ENCODE results near the gene METTL13.

Gene METTL13, protein sequence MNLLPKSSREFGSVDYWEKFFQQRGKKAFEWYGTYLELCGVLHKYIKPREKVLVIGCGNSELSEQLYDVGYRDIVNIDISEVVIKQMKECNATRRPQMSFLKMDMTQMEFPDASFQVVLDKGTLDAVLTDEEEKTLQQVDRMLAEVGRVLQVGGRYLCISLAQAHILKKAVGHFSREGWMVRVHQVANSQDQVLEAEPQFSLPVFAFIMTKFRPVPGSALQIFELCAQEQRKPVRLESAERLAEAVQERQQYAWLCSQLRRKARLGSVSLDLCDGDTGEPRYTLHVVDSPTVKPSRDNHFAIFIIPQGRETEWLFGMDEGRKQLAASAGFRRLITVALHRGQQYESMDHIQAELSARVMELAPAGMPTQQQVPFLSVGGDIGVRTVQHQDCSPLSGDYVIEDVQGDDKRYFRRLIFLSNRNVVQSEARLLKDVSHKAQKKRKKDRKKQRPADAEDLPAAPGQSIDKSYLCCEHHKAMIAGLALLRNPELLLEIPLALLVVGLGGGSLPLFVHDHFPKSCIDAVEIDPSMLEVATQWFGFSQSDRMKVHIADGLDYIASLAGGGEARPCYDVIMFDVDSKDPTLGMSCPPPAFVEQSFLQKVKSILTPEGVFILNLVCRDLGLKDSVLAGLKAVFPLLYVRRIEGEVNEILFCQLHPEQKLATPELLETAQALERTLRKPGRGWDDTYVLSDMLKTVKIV

DNA sequence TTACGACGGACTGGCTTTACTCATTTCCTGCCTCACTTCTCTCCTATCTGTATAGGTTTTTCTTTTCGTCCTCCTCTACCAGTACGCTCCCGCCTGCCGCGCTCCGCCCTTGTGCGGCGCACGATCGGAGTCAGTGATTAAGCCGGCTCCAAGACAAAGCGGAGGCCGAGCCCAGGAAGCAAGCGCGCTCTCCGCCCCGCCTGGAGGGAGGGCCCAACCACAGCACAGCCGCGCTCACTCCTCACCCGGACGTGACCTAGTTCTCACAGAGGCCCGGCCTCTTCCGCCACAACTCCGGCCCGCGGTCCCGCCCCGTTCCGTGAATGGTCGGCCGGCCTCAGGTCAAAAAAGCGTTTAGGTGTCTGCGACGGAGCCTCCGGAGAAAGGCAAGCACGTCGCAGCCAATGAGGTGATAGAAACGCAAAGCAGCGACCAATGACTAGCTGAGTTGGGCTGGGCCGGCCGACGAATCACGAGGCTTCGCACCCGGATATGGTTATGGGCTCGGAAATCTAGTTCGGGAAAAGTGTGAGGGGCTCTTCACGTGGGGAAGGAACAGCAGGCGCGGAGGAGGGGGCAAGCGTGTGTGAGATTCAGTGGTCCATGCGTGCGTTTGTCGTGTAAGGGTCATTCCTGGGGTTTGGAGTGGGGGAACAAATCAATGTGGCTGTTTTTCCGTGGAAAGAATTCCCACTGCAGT, at the start of gene METTL13:
Gene METTL13 (plus strand): TSS at position 485 of the 700 bp plus-strand sequence. CDS start 308 bp downstream, outside the sequence.
- peak; percentile 99 for DNase-seq (ENCODE audit: low spot score)

DNA sequence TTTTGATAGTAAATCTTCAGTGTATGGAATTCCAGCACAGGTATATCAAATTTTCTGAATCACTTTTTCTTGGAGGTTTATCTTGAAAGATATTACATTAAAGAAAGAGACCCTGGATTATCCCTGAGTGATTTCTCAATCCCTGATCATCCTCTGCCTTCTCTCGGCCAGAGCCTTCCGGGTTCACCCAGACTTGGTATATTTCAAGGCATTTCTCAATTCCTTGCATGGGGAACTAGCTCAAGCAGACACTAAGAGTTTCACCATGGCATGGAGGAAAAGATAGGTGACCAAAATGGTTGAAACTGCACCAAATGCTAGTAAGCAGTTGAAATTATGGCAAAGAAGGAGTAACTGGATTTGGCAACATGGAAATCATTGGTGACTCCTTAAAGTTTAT, 45.3 kb upstream of the METTL13 start:
- no peak for DNase-seq (ENCODE audit: low spot score)

DNA sequence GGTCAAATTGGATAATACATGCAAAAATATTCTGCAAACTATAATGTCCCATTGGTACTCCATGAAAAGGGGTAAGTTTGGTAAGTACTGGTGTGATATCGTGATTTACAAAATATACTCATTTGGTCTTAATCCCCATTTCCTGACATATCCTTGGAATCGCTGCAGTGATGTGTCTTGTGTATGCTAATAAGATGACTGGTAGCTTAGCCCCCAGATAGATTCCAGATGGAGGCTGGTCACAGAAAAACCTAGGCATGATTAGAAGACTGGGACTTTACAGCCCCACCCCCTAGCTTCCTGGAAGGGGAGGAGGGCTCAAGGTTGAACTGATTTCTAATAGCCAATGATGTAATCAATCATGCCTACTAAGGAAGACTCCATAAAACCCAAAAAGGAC, 42.5 kb upstream of the METTL13 start:
- no peak for DNase-seq (ENCODE audit: low spot score)

DNA sequence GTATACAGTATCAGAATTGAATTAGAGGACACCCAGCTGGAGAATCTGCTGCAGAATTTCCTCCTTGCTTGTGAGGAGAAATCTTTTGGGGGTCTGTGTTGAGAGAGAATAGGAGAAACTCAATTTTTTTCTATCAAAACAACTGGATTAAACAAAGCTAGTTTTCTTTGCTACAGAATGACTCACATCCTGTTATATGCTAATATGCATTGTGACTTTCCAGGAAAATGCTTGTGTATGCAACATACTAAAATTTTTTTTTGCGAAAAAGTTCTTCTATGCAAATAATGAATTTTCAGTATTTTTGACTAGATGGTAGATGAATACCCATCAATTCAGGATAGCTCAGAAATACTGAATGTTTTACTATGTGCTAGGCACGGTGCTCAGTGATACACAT, 41.8 kb upstream of the METTL13 start:
- DNase-seq (ENCODE audit: low spot score): no peak

DNA sequence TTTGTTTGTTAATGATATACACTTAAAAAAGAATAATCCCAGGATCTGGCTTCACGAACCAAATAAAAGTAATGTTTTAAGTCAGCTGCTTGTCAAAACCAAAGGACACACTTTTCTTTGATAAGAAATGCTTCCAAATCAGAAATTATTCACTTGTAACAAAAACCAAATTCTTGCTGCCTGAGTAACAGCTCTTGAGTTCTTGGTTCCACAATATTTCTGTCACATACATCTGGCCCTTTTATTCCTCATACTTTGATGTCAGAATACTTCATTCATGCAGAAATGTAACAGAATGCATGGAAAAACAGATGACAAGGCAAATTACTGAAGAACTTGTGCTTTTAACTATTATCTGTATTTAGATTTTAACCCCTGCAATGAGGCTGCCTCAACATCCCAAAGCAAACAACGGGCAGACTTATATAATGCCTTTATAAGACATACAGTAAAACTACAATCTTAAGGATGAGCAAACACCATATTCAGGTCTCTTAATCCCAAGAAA, 41.0 kb upstream of the METTL13 start:
- DNase-seq (ENCODE audit: low spot score): no peak

DNA sequence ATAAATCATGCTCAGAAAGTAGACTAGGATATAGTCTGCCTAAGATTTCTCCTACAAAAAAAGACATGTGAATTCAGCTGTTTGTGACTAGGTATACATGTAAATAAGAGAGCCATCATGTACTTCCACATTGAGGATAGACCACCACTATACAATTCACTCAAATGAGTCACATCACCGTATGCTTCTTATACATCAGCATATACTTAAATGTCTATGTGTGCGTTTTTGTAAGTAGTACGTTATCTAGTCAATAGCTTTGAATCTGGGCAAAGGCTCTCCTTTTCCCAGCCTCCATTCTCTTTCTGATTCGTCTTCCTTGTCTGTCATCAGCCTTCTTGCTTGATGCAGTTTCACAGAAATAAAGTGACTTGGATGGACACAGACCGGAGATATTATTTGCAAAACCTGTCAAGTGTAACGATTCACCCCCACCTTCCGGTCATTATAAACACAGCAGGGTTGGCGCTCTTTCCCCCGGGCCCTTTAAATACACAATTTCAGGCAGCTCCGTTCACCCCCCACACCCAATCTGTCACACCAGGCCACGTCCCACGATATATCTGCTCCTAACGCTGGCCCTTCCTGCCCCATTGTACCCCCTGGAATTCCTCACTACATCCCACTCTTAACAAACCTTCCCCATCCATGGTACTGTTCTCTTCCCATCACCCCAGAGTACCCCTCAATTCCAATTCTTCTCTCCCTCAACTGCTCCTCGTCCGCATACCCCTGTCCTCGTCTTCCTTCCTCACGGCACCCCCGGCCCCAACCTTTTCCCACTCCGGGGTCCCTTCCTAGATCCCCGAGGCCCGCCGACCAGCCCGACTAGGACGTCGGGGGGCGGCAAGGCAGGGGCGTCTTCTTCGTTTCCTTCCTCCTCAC, 40.2 kb upstream of the METTL13 start:
- DNase-seq (ENCODE audit: low spot score): peak; percentile 54

DNA sequence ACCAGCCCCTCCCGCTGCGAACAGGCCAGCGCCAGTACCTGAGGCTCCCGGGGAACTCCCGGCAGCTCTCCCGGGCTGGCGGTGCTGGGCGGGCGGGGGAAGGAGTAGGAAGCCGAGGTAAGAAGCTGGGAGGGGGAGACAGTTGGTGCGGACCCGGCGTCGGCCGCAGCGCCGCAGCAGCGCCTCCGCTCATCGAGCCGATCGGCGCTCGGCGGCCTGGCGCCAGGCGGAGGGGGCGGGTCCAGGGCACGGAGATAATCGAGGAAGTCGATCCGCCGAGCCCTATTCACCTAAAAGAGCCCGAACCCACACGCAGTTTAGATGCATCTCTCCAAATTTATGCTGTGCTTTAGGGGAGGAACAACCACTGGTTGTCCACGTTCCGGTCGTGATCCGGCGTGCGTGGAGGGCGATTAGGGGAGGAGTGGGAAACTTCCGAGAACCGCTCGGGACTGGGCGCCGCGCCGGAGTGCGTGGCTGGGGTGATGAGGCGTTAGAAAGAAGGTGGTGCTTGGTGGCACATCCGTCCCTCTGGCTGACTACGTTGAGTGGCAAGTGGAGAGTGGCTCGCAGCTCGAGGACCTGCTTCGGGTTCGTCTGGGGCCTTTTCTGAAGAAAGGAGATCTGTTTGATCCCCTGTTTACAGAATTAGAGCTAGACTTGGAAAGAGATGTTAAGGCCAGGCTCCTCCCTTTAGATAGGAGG, 39.4 kb upstream of the METTL13 start, which contains the start of gene VAMP4:
Gene VAMP4 (minus strand): TSS at position 194 of the 705 bp plus-strand sequence. CDS start 3,651 bp downstream, outside the sequence.
- peak; percentile 86 for DNase-seq (ENCODE audit: low spot score)

DNA sequence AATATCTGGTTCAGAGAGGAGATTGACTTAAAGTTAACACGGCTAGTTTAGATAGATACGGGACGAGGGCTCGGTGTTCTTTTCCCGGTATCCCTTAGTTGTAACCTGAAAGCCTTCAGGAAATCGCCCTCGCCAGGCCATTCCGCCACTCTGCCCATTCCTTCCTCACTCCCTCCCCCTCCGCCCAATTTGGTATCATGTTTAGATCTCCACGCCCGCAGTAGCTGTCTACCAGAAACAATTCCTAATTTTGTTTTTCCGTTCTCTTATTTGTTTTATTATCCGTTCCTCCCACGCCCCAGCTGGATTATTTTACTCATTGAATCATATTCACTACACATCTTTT, 38.9 kb upstream of the METTL13 start:
- DNase-seq (ENCODE audit: low spot score): no peak

DNA sequence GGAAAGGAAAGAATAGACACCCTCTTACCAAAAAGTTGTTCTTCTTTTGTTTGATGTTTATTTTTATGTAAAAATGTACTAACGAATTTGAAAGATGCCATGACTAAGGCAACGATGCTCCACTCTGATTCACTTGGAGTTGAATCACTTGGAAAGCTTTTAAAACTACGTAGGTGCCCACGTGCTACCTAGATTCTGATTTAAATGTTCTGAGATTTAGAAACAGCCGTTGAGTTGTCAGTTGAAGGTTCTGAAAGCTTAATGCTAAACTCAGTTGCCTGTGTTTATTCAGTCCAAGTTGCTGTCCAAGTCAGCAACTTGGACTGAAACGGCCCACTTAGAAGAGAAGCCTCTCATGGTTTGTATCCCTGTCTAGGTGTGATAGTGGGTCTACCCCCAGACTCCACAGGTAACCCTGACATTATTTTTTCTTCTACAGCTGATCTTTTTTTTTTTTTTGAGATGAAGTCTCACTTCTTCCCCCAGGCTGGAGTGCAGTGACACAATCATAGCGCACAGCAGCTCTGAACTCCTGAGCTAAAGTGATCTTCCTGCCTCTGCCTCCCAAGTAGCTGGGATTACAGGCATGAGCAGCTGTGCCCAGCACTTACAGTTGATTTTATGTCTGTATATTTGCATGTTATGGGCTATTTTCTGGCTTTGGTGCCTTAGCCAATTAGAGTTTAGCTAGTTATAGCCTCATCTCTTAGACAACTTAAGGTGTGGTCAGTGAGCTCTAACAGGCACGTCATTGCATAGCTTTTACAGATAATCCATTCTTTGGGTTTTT, 38.2 kb upstream of the METTL13 start:
- peak; percentile 20 for DNase-seq (ENCODE audit: low spot score)

DNA sequence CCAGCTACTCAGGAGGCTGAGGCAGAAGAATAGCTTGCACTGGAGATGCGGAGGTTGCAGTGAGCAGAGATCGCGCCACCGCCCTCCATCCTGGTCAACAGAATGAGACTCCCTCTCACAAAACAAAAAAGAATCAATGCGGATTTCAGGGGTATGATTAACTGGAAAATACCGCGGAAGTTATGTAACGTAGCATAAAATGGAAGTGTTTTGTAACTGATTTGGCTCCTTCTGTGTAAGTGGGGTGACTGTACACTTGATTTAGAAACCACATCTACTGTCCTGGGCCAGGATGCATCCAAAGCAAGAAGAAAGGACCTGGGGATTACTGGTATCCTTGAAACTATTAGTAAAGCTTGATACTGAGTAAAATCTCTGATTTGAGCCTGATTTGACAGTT, 36.5 kb upstream of the METTL13 start:
- no peak for DNase-seq (ENCODE audit: low spot score)

DNA sequence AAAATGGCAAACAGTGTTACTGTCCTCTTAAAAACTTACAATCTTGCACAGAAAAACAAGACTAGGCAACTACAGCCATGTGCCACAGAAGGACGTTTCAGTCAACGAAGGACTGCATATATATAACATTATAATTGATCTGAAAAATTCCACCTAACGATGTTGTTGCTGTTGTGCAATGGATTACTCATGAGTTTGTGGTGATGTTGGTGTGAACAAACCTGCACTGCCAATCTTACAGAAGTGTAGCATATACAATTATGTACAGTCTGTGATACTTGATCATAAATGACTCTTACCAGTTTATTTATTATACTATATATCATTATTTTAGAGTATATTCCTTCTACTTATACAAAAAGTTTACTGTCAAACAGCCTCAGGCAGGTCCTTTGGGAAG, 32.8 kb upstream of the METTL13 start:
- no peak for DNase-seq (ENCODE audit: low spot score)

DNA sequence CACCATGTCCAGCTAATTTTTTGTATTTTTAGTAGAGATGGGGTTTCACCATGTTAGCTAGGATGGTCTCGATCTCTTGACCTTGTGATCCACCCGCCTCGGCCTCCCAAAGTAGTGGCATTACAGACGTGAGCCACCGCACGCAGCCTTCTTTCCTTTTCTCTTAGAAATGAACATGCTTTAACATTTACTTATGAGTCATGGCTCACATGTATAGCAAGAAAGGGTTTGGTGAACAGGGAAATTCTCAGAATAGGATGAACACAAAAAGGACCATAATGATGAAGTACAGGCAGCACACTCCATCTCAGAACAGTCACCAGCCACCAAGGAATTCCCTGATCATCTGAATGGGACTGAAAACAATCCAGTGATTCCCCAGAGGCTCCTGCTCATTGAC, 30.2 kb upstream of the METTL13 start:
- no peak for DNase-seq (ENCODE audit: low spot score)

DNA sequence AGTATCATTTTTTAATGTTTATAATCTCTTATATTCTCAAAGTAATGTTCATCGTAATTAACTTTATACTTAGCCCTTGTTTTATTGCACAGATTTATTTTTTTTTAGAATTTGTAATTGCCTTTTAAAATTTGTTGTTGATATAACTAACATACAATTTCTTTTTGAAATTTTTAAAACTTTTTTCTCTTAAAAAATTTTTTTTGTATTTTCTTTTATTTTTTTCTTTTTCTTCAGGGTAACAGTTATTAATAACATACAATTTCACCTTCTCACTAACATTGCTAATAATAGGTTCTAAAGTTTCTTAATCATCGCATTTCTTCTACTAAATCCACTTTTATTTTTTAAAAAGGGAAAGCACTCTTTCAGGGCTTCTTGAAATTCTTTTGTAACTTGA, 28.3 kb upstream of the METTL13 start:
- DNase-seq (ENCODE audit: low spot score): no peak

DNA sequence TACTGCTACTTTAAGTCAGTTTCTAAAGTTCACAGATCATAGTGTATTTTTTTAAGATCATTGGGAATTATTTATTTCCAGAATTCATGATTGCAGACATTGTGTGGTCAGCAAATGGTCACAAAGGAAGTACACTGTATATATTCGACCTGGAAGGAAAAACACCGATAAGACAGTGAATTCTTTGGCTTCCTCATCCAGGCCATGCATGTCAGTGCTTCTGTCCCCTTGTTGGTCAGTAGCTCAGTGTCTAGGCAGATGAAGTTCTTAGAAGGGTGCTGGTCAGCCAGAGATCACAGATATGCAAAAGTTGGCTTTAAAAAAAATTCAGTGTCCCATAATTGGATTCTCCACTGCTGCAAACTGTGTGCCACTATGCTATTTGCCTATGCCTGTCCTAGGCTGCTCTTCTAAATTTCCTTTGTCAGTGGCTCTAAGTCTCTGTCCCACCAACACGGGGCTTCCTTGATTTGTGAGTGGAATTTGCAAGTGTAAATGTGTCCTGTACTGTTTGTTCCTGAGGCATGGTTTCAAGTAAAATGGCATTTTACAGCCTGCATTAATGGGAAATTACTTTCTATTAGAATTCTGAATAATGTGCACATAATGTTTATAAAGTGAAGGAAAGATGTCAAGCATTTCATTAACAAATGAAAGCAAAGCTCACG, 27.6 kb upstream of the METTL13 start:
- no peak for DNase-seq (ENCODE audit: low spot score)

DNA sequence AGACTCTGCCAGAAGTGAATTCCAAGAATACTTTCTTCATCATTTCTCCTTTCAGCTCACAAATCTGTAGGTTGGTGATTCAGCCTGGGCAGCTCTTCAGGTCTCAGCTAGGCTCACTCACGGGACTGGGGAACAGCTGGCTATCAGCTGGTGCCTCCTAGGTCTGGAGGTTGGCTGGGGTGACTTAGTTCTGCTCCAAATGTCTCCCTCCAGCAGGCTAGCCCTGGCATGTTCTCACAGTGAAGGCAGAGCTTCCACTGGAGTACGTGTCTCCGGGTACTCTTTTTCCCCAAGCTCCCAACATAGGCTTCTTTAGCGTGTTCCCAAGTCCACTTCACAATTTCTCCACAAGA, 27.1 kb upstream of the METTL13 start:
- DNase-seq (ENCODE audit: low spot score): no peak

DNA sequence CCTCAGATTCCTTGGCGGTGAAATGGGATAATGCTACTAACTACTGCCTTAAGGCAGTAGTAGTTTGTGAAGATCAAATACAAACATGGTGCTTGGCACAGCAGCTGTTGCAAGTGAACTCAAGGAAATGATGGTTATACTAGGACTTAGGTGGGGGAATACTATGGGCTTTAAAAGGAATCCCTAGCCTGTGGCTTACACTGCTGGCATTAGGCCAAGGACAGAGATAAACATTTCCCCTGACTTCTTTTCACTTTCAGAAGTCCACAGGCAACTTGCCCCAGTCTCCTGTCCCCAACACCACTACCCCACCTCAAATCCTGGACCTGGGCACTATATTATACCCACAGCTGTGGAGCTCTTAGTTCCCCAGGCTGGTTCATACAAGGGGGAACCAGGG, 26.5 kb upstream of the METTL13 start:
- DNase-seq (ENCODE audit: low spot score): peak; percentile 62

DNA sequence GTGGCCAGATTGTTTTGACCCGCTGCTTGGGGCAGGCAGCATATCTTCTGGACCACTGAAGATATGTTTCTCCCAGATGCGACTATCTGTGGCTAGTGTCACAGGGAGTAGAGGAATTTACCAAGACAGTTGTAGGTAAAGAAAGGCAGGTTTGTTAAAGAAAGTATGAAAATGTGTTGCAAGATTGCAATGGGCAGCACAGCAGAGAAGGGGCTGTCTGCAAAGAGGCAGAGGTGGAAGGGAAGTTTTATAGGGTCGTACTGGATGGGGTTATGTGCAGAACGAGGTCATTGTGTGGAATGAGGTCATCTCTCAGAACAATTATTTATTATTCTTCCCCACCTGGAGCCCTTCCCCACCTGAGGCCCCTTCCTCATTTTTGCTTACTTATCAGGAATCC, 24.6 kb upstream of the METTL13 start:
- no peak for DNase-seq (ENCODE audit: low spot score)

DNA sequence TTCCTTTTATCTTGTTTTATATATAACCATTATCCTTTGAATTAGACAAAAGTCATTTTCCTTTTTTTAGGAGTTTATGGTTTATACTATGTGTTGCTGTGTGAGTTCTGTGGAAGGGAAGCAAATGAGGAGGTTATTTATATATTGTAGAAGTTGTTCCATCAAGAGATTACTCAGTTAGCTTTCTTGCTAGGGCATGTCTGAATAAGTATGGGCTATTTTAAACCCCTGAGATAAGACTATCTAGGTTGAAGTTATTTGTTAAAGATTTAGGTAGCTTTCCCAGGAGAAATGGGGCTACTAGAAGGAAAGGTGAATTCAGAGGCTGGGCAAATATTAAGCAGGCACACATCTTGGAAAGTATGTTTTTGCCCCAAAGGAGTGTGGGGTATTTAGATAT, 23.4 kb upstream of the METTL13 start:
- no peak for DNase-seq (ENCODE audit: low spot score)

DNA sequence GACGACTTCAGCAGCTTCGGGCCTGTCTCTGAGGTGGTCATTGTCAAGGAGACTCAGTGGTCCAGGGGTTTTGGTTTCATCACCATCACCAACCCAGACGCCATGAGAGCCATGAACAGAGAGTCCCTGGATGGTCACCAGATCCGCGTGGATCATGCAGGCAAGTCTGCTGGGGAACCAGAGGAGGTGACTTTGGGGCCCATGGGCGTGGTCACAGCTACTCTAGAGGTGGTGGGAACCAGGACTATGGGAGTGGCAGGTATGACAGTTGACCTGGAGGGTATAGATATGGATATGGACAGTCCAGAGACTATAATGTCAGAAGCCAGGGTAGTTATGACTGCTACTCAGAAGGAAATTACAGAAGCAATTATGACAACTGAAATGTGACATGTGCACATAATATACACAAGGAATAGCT, 19.3 kb upstream of the METTL13 start:
- DNase-seq (ENCODE audit: low spot score): peak; percentile 25

DNA sequence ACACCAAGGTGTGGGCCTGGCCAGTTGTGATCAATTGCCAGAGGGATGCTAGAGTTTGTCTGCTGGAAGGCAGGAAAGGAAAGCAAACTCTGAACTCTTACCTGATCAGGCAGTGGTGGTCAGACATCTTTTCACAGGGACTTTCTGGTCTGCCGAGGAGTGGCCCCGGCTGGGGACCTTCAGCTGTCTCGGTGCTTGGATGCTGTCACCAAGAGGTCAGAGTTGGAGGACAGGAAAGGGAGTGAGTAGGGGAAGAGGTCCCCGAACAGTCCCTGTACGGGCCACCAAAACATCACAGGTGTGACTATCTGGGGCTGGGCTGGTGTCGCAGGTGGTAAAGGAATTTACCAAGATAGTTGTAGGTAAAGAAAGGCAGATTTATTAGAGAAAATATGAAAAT, 17.7 kb upstream of the METTL13 start:
- no peak for DNase-seq (ENCODE audit: low spot score)
